GM10847 (cell line): Measurements from ENCODE around the gene PLAU.

Experiments
- POLR2A ChIP-seq: IDR thresholded peaks from 2 replicates; pipeline ENCODE4 v1.6.1; 2011; ENCODE audit not compliant: insufficient read length; ENCODE audit errors: extremely low read depth

Gene PLAU

DNA sequence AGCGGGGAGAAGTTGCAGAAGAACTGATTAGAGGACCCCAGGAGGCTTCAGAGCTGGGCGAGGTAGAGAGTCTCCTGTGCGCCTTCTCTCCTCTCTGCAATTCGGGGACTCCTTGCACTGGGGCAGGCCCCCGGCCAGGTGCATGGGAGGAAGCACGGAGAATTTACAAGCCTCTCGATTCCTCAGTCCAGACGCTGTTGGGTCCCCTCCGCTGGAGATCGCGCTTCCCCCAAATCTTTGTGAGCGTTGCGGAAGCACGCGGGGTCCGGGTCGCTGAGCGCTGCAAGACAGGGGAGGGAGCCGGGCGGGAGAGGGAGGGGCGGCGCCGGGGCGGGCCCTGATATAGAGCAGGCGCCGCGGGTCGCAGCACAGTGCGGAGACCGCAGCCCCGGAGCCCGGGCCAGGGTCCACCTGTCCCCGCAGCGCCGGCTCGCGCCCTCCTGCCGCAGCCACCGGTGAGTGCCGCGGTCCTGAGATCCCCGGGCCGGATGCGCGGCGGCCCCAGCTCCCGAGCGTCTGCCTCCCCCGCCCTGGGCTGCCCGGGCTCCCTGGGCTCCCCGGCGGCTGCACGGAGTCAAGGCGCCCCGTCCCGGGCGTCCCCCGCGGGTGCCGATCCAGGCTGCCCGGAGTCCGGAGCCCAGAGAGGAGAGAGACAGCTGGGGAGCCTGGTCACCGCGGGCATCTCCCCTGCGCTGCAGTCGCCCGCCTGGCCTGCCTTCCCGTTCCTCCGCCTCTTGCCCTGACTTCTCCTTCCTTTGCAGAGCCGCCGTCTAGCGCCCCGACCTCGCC lies at the start of gene PLAU:
PLAU (plus strand) TSS at position 369 of the 789 bp plus-strand sequence. CDS start 424 bp downstream, outside the sequence.
- TF ChIP-seq POLR2A: no peak

- no peak for TF ChIP-seq POLR2A
These were observed 48.9 kb upstream of the PLAU start for GRCh38 chr10:73862011-73862410.

- no peak for TF ChIP-seq POLR2A
These were observed 47.7 kb upstream of the PLAU start for GRCh38 chr10:73863039-73863817.

GRCh38 chr10:73864229-73864628 lies 46.7 kb upstream of the PLAU start:
- no peak for TF ChIP-seq POLR2A

DNA sequence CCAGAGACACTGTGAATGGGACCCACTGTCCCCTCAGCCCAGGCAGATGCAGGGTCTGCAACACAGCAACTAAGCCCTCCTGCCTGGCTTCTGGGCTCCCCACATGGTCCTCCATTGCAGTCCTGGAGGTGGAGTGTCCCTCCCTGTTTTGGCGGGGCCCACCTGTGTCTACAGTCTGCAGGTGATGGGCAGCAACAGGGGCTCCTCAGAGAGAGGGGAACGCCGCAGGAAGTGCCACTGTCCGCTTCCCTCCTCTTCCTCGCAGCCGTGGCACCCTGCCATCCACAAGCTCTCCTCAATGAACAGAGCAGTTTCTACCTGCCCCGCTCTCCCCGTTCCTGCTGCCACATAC lies 45.8 kb upstream of the PLAU start:
- no peak for TF ChIP-seq POLR2A

DNA sequence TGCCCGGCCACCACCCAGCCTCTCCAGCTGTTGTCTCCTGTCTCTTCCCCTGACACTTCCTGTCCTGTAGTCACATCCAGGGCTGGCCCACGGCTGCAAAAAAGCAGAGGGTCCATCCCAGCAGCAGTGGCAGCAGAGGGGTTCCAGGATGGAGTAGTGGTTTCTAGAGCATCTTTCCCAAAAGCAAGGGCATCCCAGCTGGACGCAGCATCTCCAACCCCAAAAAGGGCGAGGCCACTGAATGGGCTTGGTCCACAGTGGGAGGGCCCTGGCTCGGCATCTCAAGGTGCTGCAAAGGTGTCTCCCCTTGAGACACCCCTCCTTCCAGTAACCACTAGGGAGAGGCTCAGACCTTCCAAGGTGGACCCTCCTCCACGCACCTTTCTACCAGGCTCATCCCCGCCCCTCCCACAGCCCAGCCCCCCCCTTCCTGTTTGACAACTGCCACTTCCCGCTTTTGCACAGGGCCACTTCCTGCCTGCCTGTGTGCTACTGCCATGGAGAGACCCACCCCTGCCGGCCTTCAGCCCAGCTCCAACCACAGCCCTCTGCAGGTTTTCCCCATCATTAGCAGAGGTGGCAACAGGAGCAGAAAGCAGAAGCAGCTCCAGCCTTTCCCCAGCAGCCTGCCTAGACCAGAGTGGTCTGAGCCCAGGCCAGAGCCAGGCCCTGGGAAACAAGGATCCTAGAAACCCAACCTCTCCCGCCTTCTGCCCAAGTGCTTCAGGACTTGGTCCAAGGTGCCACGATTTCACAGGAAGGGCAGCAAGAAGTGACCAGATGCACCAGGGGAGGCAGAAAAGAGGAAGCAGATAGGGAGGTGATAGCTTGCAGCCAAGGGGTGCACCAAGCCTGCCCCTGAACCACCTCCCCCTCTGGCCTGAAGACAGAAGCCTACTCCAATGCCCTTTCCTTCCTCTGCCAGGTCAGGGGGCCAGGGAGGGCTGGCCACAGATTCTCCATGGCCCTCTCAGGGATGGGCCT lies 45.2 kb upstream of the PLAU start:
- no peak for TF ChIP-seq POLR2A

GRCh38 chr10:73866621-73867020 lies 44.3 kb upstream of the PLAU start:
- TF ChIP-seq POLR2A: no peak

GRCh38 chr10:73867126-73867807 lies 43.7 kb upstream of the PLAU start:
- TF ChIP-seq POLR2A: no peak

DNA sequence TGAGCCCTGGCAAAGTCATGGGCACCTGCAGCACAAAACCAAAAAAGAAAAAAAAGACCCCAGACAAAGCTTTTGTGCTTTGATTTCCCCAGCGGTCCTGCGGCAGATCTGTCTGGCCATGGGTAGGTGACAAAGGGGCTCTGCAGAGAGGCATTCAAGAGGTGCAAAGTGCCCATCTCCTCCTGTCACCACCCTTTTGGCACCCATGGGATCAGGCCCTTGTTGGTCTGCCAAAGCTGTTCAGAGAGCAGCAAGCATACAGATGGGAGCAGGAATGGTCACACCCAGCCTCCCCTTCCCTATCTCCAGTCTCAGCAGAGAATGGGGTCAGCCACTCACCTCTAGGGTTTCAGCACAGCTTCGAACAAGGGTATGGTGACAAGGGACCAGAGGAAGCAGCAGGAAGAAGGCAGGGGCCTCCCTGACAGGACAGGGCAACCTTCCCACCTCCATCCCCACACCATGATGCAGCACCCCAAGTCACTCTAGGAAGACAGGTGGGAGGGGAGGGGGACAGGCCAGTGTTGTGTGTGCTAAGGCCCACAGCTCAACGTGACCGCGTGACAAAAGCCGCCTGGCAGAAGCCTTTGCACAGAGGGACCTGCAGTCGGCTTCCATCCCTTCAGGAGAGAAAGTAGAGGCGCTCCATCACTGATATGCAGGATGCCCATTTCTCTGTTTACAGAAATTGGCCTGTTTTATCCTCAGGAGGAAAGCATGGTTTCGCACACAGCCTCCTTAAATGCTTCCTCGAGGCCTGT lies 42.9 kb upstream of the PLAU start:
- TF ChIP-seq POLR2A: no peak

GRCh38 chr10:73868655-73869195 lies 42.2 kb upstream of the PLAU start:
- no peak for TF ChIP-seq POLR2A

GRCh38 chr10:73871295-73872189 lies 39.4 kb upstream of the PLAU start:
- no peak for TF ChIP-seq POLR2A

DNA sequence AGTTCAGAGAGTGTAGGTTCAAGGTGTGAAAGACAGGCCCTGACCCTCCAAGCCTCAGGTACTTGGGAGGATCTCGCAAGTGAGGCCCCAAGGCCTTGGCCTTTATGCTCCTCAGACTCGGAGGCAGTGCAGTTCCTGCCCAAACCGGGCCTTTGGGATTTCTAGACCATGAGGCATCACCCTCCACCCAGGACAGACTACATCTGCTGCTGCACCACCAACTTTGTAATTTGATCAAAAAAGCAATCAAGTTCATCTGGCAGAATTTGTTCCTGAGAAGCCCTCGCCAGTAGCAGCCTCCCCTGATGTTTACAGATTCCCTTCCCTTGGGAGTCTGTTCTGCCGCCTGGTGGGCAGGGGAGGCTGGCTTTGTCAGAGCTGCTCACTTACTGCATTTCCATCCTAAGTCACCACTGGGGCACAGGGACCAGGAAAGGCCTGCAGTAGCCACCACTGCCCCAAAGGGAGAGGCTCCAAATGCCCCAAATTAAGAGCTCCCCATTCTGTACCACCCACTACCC lies 38.7 kb upstream of the PLAU start:
- no peak for TF ChIP-seq POLR2A

- no peak for TF ChIP-seq POLR2A
These were observed 37.6 kb upstream of the PLAU start for GRCh38 chr10:73873142-73873837.
